ENCODE results near the gene GP5. TPM values are rescaled to one million over a fixed set of nuclear protein-coding genes. Genes with fewer than 3 reads are reported as not detected.

Gene GP5
- polyA plus RNA-seq, 1 of the 3 experiments (the other 2 are of a cell fraction) = 0.13 TPM

- Histone ChIP-seq H3F3A (replicated peaks; ENCODE audit: insufficient read depth) (peaks cover 69% of the 10 kb centered on the region), H3K79me2 (ENCODE audit: insufficient read depth) (peaks cover 58% of the 10 kb centered on the region), H3K36me3 (replicated peaks in 1 of 2; ENCODE audit: control insufficient read depth in 1 of 2, insufficient read depth in 2 of 2, low read length in 1 of 2) (peaks cover 71 to 90% of the 10 kb centered on the region in 2 experiments), H3K4me1 (ENCODE audit: control insufficient read depth in 1 of 2, insufficient read depth in 2 of 2, low read depth in 1 of 2, low read length in 1 of 2) (no peaks in the 10 kb centered on the region; a peak in 2 of 4 replicates), H3K27me3 (ENCODE audit: insufficient read depth) (no peaks in the 10 kb centered on the region), H2AFZ (ENCODE audit: low read depth) (no peak overlapping the region), H3K4me2 (no peak overlapping the region), H3K9me3 (no peaks in the 10 kb centered on the region), H3K9ac (no peak overlapping the region), H3K27ac (ENCODE audit: low read depth in 2 of 2, low read length in 1 of 2) (no peak overlapping the region), H4K20me1 (ENCODE audit: insufficient read depth) (peaks cover 5% of the 10 kb centered on the region; the same call in 1 of the 2 replicates), H3K9me2 (no peaks in the 10 kb centered on the region), H3K4me3 (ENCODE audit: low read depth in 2 of 2, low read length in 1 of 2) (no peak overlapping the region)
- no peak for DNase-seq
- ChIA-PET CTCF (interaction anchor here (1.1 to 1.4 kb wide), 2 partner anchors 83 to 169 kb away, joined by 3 read pairs; no protein-coding TSS in a partner anchor), POLR2A (no interaction called here)
- TF ChIP-seq ZBTB33 (IDR thresholded peaks at IDR 0.05; ENCODE audit: borderline replicate concordance, low read depth) (no peak), FOXM1 (IDR thresholded peaks at IDR 0.05; ENCODE audit: low read depth) (no peak), GATA2 (CRISPR knock-in tag; IDR thresholded peaks at IDR 0.05) (no peak), SIN3A (IDR thresholded peaks at IDR 0.05; ENCODE audit: borderline replicate concordance, low read depth, low read length) (no peak), TCF12 (IDR thresholded peaks at IDR 0.05) (no peak), YY1 (IDR thresholded peaks at IDR 0.05; ENCODE audit: low read depth) (no peak), CTCF (IDR thresholded peaks at IDR 0.05) (no peak), TAF1 (IDR thresholded peaks at IDR 0.05; ENCODE audit: borderline replicate concordance, low read depth, low read length) (no peak), IRF3 (IDR thresholded peaks at IDR 0.05; ENCODE audit: low read depth, low read length) (no peak)
- WGBS (ENCODE audit: low lambda C conversion rate) = 94% methylated on average over 4 of the region's 4 CpGs
Observed at GRCh38 chr3:194425399-194425798, 26.3 kb upstream of the GP5 start.

- H3K9ac ChIP-seq = no peak overlapping the region
- H3F3A ChIP-seq (replicated peaks; ENCODE audit: insufficient read depth) = peaks cover 70% of the 10 kb centered on the region
- H3K27ac ChIP-seq (ENCODE audit: low read depth in 2 of 2, low read length in 1 of 2) = no peak overlapping the region
- 95% methylated on average over 7 of the region's 7 CpGs for WGBS (ENCODE audit: low lambda C conversion rate)
- peaks cover 5% of the 10 kb centered on the region; the same call in 1 of the 2 replicates for H4K20me1 ChIP-seq (ENCODE audit: insufficient read depth)
- ChIA-PET POLR2A (no interaction called here), CTCF (interaction anchor here (1.4 kb wide), 1 partner anchor 83 kb away, joined by 3 read pairs; no protein-coding TSS in a partner anchor)
- H2AFZ ChIP-seq (ENCODE audit: low read depth) = no peak overlapping the region
- DNase-seq = no peak
- TF ChIP-seq RCOR1 (IDR thresholded peaks at IDR 0.05; ENCODE audit: low read length) (no peak), SMC3 (IDR thresholded peaks at IDR 0.05; ENCODE audit: low read depth, low read length) (no peak), MEF2A (IDR thresholded peaks at IDR 0.05; ENCODE audit: borderline replicate concordance, low read depth) (no peak), YY1 (IDR thresholded peaks at IDR 0.05; ENCODE audit: low read depth) (no peak), GATA2 (CRISPR knock-in tag; IDR thresholded peaks at IDR 0.05) (no peak), CHD2 (IDR thresholded peaks at IDR 0.05; ENCODE audit: low read length, partially characterized antibody) (no peak), RAD21 (IDR thresholded peaks at IDR 0.05; ENCODE audit: low read length) (no peak), PBX3 (IDR thresholded peaks at IDR 0.05) (no peak)
- no peaks in the 10 kb centered on the region for H3K9me2 ChIP-seq
- H3K79me2 ChIP-seq (ENCODE audit: insufficient read depth) = peaks cover 63% of the 10 kb centered on the region
- H3K27me3 ChIP-seq (ENCODE audit: insufficient read depth) = no peaks in the 10 kb centered on the region
- no peaks in the 10 kb centered on the region; a peak in 2 of 4 replicates for H3K4me1 ChIP-seq (ENCODE audit: control insufficient read depth in 1 of 2, insufficient read depth in 2 of 2, low read depth in 1 of 2, low read length in 1 of 2)
- no peak overlapping the region for H3K4me3 ChIP-seq (ENCODE audit: low read depth in 2 of 2, low read length in 1 of 2)
- no peak overlapping the region for H3K4me2 ChIP-seq
- no peaks in the 10 kb centered on the region for H3K9me3 ChIP-seq
- peaks cover 71 to 90% of the 10 kb centered on the region in 2 experiments for H3K36me3 ChIP-seq (replicated peaks in 1 of 2; ENCODE audit: control insufficient read depth in 1 of 2, insufficient read depth in 2 of 2, low read length in 1 of 2)
Observed at GRCh38 chr3:194424953-194425352, 25.9 kb upstream of the GP5 start.
